Panc1 (cell line): ENCODE results near the gene HS3ST3A1. TPM values are rescaled to one million over a fixed set of nuclear protein-coding genes. Genes with fewer than 3 reads are reported as not detected.

ENCODE experiments used
- ATAC-seq: fragments of 200-7000 bp; cut with Tn5 transposase; 2 replicates; pipeline ENCODE4 v1.9.1; 2020; ENCODE audit warnings: mild to moderate bottlenecking, moderate library complexity
- BruUV-seq: library from RNA; stranded (reverse); fragments of 400-500 nt; replicated peaks from 2 replicates; lab custom pipeline; 2021; lab: Mats Ljungman, UMichigan
- CTCF ChIA-PET: fragments of 300-600 bp; sonication (Branson Sonifier 250); formaldehyde crosslinking; loops from one replicate; lab custom pipeline; 2022; ENCODE audit warnings: antibody characterized with exemption; lab: Charles Lee
- POLR2A ChIA-PET: fragments of 300-600 bp; sonication (Branson Sonifier 250); formaldehyde crosslinking; loops from one replicate; lab custom pipeline; 2022; ENCODE audit warnings: antibody characterized with exemption; lab: Charles Lee
- DNase-seq: peaks from one replicate; pipeline ENCODE4 v3.0.0-alpha.2; 2010; ENCODE audit warnings: low read depth, low spot score
- H3K27ac ChIP-seq: 2 replicates; pipeline ENCODE4 v1.5.1; 2011; ENCODE audit warnings: mild to moderate bottlenecking, low read length, inconsistent platforms
- H3K27me3 ChIP-seq: fragments of 200-500 bp; sonication (Bioruptor generic); 2 replicates; pipeline ENCODE4 v1.6.0; 2014; ENCODE audit warnings: low read length, inconsistent platforms; ENCODE audit not compliant: control insufficient read depth, insufficient read depth
- H3K36me3 ChIP-seq: fragments of 200-500 bp; sonication (Bioruptor generic); 2 replicates; pipeline ENCODE4 v1.5.1; 2014; ENCODE audit warnings: inconsistent platforms, mild to moderate bottlenecking, low read length, moderate library complexity; ENCODE audit not compliant: control insufficient read depth, insufficient read depth
- H3K4me1 ChIP-seq: 2 replicates; pipeline ENCODE4 v1.5.1; 2011; ENCODE audit warnings: inconsistent platforms, mild to moderate bottlenecking, low read length, moderate library complexity; ENCODE audit not compliant: control insufficient read depth, insufficient read depth
- H3K4me3 ChIP-seq, 2 experiments: 2 replicates each; pipeline ENCODE4 v1.5.1; 2011 to 2012; ENCODE audit warnings: low read depth in 2 of 2, low read length in 2 of 2, mild to moderate bottlenecking in 2 of 2, inconsistent platforms in 1 of 2, moderate library complexity in 1 of 2
- H3K9me3 ChIP-seq: fragments of 200-500 bp; sonication (Bioruptor generic); 2 replicates; pipeline ENCODE4 v1.5.1; 2014; ENCODE audit warnings: low read depth, mild to moderate bottlenecking, inconsistent platforms, low read length, moderate library complexity; ENCODE audit not compliant: control insufficient read depth, insufficient read depth
- CTCF ChIP-seq: fragments of 450-650 bp; IDR thresholded peaks from 2 replicates; pipeline ENCODE4 v1.5.1; 2017; ENCODE audit warnings: mild to moderate bottlenecking
- POLR2AphosphoS5 ChIP-seq: IDR thresholded peaks from 2 replicates; pipeline ENCODE4 v1.6.1; 2012; ENCODE audit warnings: mild to moderate bottlenecking, low read depth, low read length, moderate library complexity
- SIN3A ChIP-seq: IDR thresholded peaks from 2 replicates; pipeline ENCODE4 v1.6.1; 2012; ENCODE audit warnings: low read depth, mild to moderate bottlenecking, low read length, moderate library complexity, borderline replicate concordance; ENCODE audit not compliant: insufficient read depth
- TCF7L2 ChIP-seq: IDR thresholded peaks from 2 replicates; pipeline ENCODE4 v1.6.1; 2011; ENCODE audit warnings: mild to moderate bottlenecking, low read depth, low read length, inconsistent platforms
- in situ Hi-C: cut with HindIII; loops from 2 replicates; pipeline ENCODE4 v1.10.0; 2016; ENCODE audit warnings: low sequenced_read_pairs, low pct_unique_long_range_greater_than_20kb
- intact Hi-C: fragments of 100-400 bp; cut with micrococcal nuclease; formaldehyde crosslinking; loops from one replicate; pipeline ENCODE4 v1.10.0; 2022; ENCODE audit not compliant: unreplicated experiment
- total RNA-seq: library from RNA; stranded (reverse); gene quantifications from one replicate; pipeline ENCODE4 v1.2.1, GENCODE V29; 2021; ENCODE audit not compliant: unreplicated experiment
- TF ChIP-seq, protein P1 (sequence below), 2 experiments: IDR thresholded peaks; 2 replicates each; pipeline ENCODE4 v1.6.1; 2011 to 2012; ENCODE audit warnings: low read depth in 2 of 2, control low read depth in 1 of 2, low read length in 1 of 2, mild to moderate bottlenecking in 1 of 2, moderate library complexity in 1 of 2; ENCODE audit not compliant: insufficient read depth in 1 of 2

Gene HS3ST3A1
- total RNA-seq, 1 experiment from 2014 or later: 0.31 TPM

DNA sequence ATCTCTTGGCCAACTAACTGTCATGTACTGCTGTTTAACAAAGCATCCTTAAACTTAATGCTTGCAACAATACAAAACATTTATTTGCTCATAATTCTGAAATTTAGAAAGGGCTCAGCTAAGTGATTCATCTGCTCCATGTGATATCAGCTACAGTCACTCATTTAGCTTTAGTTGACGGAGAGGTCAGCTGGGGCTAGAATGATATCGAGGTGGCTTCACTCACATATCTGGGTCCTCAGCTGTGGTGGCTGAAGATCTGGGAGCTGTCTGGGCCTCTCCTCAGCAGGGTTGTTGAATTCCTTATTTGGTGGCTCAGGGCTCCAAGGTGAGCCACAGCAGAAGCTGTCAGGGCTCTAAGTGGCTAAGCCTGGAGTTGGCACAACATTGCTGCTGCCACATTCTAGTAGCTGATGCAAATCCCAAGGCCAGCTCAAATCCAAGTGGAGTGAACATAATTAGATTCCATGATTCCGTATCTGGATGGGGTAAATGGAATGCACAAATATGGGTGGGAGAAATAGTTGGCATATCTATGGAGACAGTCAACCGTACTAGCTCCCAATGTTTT lies 62.8 kb downstream of the HS3ST3A1 start:
- intact Hi-C loops: loop anchor here (10.0 kb wide), 1 partner anchor 194 kb away; no protein-coding TSS in a partner anchor
- CTCF ChIA-PET: no interaction called here

GRCh38 chr17:13537871-13538643 lies 63.7 kb downstream of the HS3ST3A1 start:
- ChIA-PET CTCF (no interaction called here), POLR2A (no interaction called here)
- in situ Hi-C loops (no loop called here), intact Hi-C loops (loop anchor here (10.0 kb wide), 1 partner anchor 193 kb away; no protein-coding TSS in a partner anchor)
- no TSS peak for BruUV-seq
- no peaks in the 10 kb centered on the region for H3K27me3 ChIP-seq
- TF ChIP-seq SIN3A (no peak), TCF7L2 (no peak), CTCF (no peak), POLR2AphosphoS5 (no peak)
- TF ChIP-seq, protein P1, sequence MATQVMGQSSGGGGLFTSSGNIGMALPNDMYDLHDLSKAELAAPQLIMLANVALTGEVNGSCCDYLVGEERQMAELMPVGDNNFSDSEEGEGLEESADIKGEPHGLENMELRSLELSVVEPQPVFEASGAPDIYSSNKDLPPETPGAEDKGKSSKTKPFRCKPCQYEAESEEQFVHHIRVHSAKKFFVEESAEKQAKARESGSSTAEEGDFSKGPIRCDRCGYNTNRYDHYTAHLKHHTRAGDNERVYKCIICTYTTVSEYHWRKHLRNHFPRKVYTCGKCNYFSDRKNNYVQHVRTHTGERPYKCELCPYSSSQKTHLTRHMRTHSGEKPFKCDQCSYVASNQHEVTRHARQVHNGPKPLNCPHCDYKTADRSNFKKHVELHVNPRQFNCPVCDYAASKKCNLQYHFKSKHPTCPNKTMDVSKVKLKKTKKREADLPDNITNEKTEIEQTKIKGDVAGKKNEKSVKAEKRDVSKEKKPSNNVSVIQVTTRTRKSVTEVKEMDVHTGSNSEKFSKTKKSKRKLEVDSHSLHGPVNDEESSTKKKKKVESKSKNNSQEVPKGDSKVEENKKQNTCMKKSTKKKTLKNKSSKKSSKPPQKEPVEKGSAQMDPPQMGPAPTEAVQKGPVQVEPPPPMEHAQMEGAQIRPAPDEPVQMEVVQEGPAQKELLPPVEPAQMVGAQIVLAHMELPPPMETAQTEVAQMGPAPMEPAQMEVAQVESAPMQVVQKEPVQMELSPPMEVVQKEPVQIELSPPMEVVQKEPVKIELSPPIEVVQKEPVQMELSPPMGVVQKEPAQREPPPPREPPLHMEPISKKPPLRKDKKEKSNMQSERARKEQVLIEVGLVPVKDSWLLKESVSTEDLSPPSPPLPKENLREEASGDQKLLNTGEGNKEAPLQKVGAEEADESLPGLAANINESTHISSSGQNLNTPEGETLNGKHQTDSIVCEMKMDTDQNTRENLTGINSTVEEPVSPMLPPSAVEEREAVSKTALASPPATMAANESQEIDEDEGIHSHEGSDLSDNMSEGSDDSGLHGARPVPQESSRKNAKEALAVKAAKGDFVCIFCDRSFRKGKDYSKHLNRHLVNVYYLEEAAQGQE (IDR thresholded peaks at IDR 0.05; ENCODE audit: insufficient read depth in 1 of 2, low read depth in 2 of 2, low read length in 1 of 2): no peak
- no peak for ATAC-seq
- H3K4me1 ChIP-seq: no peaks in the 10 kb centered on the region
- no peak overlapping the region for H3K4me3 ChIP-seq
- DNase-seq: no peak
- no peaks in the 10 kb centered on the region for H3K36me3 ChIP-seq
- no peaks in the 10 kb centered on the region for H3K9me3 ChIP-seq
- no peak overlapping the region for H3K27ac ChIP-seq

More for the DNA sequence above, 62.8 kb downstream of the HS3ST3A1 start:
- Histone ChIP-seq H3K4me1 (no peaks in the 10 kb centered on the region), H3K27me3 (no peaks in the 10 kb centered on the region), H3K27ac (no peak overlapping the region), H3K36me3 (no peaks in the 10 kb centered on the region), H3K4me3 (no peak overlapping the region), H3K9me3 (no peaks in the 10 kb centered on the region)
- no TSS peak for BruUV-seq
- no peak for DNase-seq
- in situ Hi-C loops: no loop called here
- no peak for TF ChIP-seq SIN3A
- no peak for TF ChIP-seq CTCF
- no peak for TF ChIP-seq POLR2AphosphoS5
- POLR2A ChIA-PET: no interaction called here
- ATAC-seq: no peak
